Neural cell (in vitro differentiated cells): Measurements from ENCODE around the gene SPOCK1. TPM values are rescaled to one million over a fixed set of nuclear protein-coding genes. Genes with fewer than 3 reads are reported as not detected.

ENCODE experiments used
- H2AFZ ChIP-seq: fragments of 200-600, 300-800 bp; sonication (generic), shearing (Covaris generic); 2 replicates; pipeline ENCODE4 v1.6.0; 2014; ENCODE audit warnings: low read depth, mild to moderate bottlenecking, antibody characterized with exemption, low read length, moderate library complexity
- H3F3A ChIP-seq: fragments of 200-600 bp; shearing (Covaris generic); 2 replicates; pipeline ENCODE4 v1.6.1; 2016; ENCODE audit warnings: mild to moderate bottlenecking, moderate library complexity, mixed read lengths, antibody characterized with exemption, low read length; ENCODE audit not compliant: insufficient read depth, poor library complexity, severe bottlenecking
- H3K27ac ChIP-seq: fragments of 200-600, 300-800 bp; sonication (generic), shearing (Covaris generic); 2 replicates; pipeline ENCODE4 v1.5.1; 2014; ENCODE audit warnings: mild to moderate bottlenecking, low read length, moderate library complexity
- H3K27me3 ChIP-seq: fragments of 300-800, 200-600 bp; sonication (generic), shearing (Covaris generic); 2 replicates; pipeline ENCODE4 v1.6.0; 2014; ENCODE audit warnings: mild to moderate bottlenecking, low read depth, low read length, moderate library complexity; ENCODE audit not compliant: insufficient read depth
- H3K36me3 ChIP-seq: fragments of 300-800, 200-600 bp; sonication (generic), shearing (Covaris generic); 2 replicates; pipeline ENCODE4 v1.5.1; 2014; ENCODE audit warnings: mild to moderate bottlenecking, antibody characterized with exemption, low read length, moderate library complexity; ENCODE audit not compliant: insufficient read depth
- H3K4me2 ChIP-seq: fragments of 300-800, 200-600 bp; sonication (generic), shearing (Covaris generic); 2 replicates; pipeline ENCODE4 v1.6.0; 2014; ENCODE audit warnings: mild to moderate bottlenecking, low read length
- H3K4me3 ChIP-seq: fragments of 300-800, 200-600 bp; sonication (generic), shearing (Covaris generic); 2 replicates; pipeline ENCODE4 v1.5.1; 2014; ENCODE audit warnings: mild to moderate bottlenecking, low read length, moderate library complexity
- H3K79me2 ChIP-seq: fragments of 200-600 bp; shearing (Covaris generic); replicated peaks from 2 replicates; pipeline ENCODE4 v1.6.0; 2014; ENCODE audit warnings: mild to moderate bottlenecking, low read length, moderate library complexity; ENCODE audit not compliant: insufficient read depth
- H3K9ac ChIP-seq: fragments of 300-800, 200-600 bp; sonication (generic), shearing (Covaris generic); 2 replicates; pipeline ENCODE4 v1.6.1; 2016; ENCODE audit warnings: mild to moderate bottlenecking, low read length, mixed read lengths
- H3K9me2 ChIP-seq: fragments of 200-600 bp; shearing (Covaris generic); 2 replicates; pipeline ENCODE4 v1.6.1; 2016; ENCODE audit warnings: mild to moderate bottlenecking, low read length, mixed read lengths; ENCODE audit not compliant: insufficient read depth
- H3K9me3 ChIP-seq: fragments of 200-600, 300-800 bp; sonication (generic), shearing (Covaris generic); 2 replicates; pipeline ENCODE4 v1.6.1; 2016; ENCODE audit warnings: mild to moderate bottlenecking, mixed run types, low read length, moderate library complexity, mixed read lengths
- H4K20me1 ChIP-seq: fragments of 200-600 bp; shearing (Covaris generic); 2 replicates; pipeline ENCODE4 v1.6.1; 2016; ENCODE audit warnings: mild to moderate bottlenecking, mixed run types; ENCODE audit not compliant: insufficient read depth
- CTCF ChIP-seq: fragments of 450-650 bp; IDR thresholded peaks from 2 replicates; pipeline ENCODE4 v1.5.1; 2014; ENCODE audit warnings: antibody characterized with exemption, mild to moderate bottlenecking, moderate library complexity; ENCODE audit not compliant: poor library complexity, severe bottlenecking
- EP300 ChIP-seq: fragments of 450-650 bp; conservative IDR thresholded peaks from 2 replicates; pipeline ENCODE4 v1.6.1; 2014; ENCODE audit warnings: antibody characterized with exemption, mild to moderate bottlenecking, moderate library complexity; ENCODE audit not compliant: poor library complexity, severe bottlenecking
- EZH2 ChIP-seq: fragments of 200-600, 300-800 bp; shearing (Covaris generic), sonication (generic); IDR thresholded peaks from 2 replicates; pipeline ENCODE4 v1.6.1; 2014; ENCODE audit warnings: antibody characterized with exemption, low read length, borderline replicate concordance, mild to moderate bottlenecking; ENCODE audit not compliant: insufficient read depth, poor library complexity, severe bottlenecking
- MXI1 ChIP-seq: fragments of 450-650 bp; conservative IDR thresholded peaks from 2 replicates; pipeline ENCODE4 v1.6.1; 2014; ENCODE audit warnings: antibody characterized with exemption, mild to moderate bottlenecking; ENCODE audit not compliant: poor library complexity, severe bottlenecking
- POLR2AphosphoS5 ChIP-seq: IDR thresholded peaks from 2 replicates; pipeline ENCODE4 v1.6.1; 2012
- RAD21 ChIP-seq: fragments of 450-650 bp; conservative IDR thresholded peaks from 2 replicates; pipeline ENCODE4 v1.6.1; 2014; ENCODE audit warnings: antibody characterized with exemption, mild to moderate bottlenecking, moderate library complexity
- TAF1 ChIP-seq: IDR thresholded peaks from 2 replicates; pipeline ENCODE4 v1.6.1; 2012; ENCODE audit warnings: low read depth
- polyA plus RNA-seq: library from polyadenylated mRNA; depleted of rRNA; stranded (reverse); fragments of >200 nt; gene quantifications from 2 replicates; pipeline ENCODE4 v1.2.3, GENCODE V29; 2014
- TF ChIP-seq, protein P1 (sequence below): IDR thresholded peaks from 2 replicates; pipeline ENCODE4 v1.6.1; 2012; ENCODE audit warnings: borderline replicate concordance

SPOCK1 gene
- polyA plus RNA-seq, 1 donor from 2014 or later, result 33.6 TPM

DNA sequence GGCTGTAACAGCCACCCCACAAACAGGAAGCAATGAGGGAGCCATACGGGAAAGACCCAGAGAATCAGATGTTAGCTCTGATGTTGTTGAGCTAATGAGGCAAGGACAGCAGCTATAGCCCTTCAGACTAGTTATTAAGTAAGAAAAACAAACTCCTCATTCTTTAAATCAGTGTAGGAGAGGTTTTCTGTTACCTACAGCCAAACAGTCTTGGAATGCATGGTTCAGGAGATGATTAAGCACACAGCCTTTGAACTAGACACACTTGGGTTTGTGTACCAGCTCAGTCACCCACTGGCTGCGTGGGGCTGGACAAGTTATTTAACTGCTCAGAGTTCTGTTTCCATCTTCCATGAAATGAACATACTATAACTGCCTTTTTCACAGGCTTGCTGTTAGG lies 68.1 kb downstream of the SPOCK1 start:
- H3K9ac ChIP-seq, result no peak overlapping the region
- no peaks in the 10 kb centered on the region for H3K79me2 ChIP-seq
- no peaks in the 10 kb centered on the region for H4K20me1 ChIP-seq
- TF ChIP-seq CTCF (no peak), RAD21 (no peak), POLR2AphosphoS5 (no peak), EP300 (no peak), EZH2 (no peak)
- TF ChIP-seq, protein P1, sequence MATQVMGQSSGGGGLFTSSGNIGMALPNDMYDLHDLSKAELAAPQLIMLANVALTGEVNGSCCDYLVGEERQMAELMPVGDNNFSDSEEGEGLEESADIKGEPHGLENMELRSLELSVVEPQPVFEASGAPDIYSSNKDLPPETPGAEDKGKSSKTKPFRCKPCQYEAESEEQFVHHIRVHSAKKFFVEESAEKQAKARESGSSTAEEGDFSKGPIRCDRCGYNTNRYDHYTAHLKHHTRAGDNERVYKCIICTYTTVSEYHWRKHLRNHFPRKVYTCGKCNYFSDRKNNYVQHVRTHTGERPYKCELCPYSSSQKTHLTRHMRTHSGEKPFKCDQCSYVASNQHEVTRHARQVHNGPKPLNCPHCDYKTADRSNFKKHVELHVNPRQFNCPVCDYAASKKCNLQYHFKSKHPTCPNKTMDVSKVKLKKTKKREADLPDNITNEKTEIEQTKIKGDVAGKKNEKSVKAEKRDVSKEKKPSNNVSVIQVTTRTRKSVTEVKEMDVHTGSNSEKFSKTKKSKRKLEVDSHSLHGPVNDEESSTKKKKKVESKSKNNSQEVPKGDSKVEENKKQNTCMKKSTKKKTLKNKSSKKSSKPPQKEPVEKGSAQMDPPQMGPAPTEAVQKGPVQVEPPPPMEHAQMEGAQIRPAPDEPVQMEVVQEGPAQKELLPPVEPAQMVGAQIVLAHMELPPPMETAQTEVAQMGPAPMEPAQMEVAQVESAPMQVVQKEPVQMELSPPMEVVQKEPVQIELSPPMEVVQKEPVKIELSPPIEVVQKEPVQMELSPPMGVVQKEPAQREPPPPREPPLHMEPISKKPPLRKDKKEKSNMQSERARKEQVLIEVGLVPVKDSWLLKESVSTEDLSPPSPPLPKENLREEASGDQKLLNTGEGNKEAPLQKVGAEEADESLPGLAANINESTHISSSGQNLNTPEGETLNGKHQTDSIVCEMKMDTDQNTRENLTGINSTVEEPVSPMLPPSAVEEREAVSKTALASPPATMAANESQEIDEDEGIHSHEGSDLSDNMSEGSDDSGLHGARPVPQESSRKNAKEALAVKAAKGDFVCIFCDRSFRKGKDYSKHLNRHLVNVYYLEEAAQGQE, result no peak
- H3K4me3 ChIP-seq, result no peak overlapping the region
- no peak overlapping the region for H2AFZ ChIP-seq
- H3K9me3 ChIP-seq, result no peaks in the 10 kb centered on the region
- H3K27ac ChIP-seq, result no peak overlapping the region
- no peaks in the 10 kb centered on the region for H3F3A ChIP-seq
- no peaks in the 10 kb centered on the region for H3K27me3 ChIP-seq
- no peaks in the 10 kb centered on the region for H3K9me2 ChIP-seq
- no peaks in the 10 kb centered on the region for H3K36me3 ChIP-seq
- no peak overlapping the region for H3K4me2 ChIP-seq

- Histone ChIP-seq H3K9me3 (no peaks in the 10 kb centered on the region), H4K20me1 (no peaks in the 10 kb centered on the region), H3K79me2 (no peaks in the 10 kb centered on the region), H3K4me2 (no peak overlapping the region), H2AFZ (no peak overlapping the region), H3K27ac (no peak overlapping the region), H3K9ac (no peak overlapping the region), H3F3A (no peaks in the 10 kb centered on the region), H3K36me3 (no peaks in the 10 kb centered on the region), H3K9me2 (no peaks in the 10 kb centered on the region), H3K27me3 (no peaks in the 10 kb centered on the region), H3K4me3 (no peak overlapping the region)
- TF ChIP-seq, protein P1, result no peak
- TF ChIP-seq TAF1 (no peak), EP300 (no peak), RAD21 (no peak), POLR2AphosphoS5 (no peak), CTCF (no peak), MXI1 (no peak), EZH2 (no peak)
These were observed 83.9 kb downstream of the SPOCK1 start for GRCh38 chr5:137415231-137415681.
